Muscle of leg (tissue), 11 donors: ENCODE results near the gene RIC3. TPM values are rescaled to one million over a fixed set of nuclear protein-coding genes. Genes with fewer than 3 reads are reported as not detected.
A peak's percentile ranks its signal among the peaks of the same experiment; 100 is the strongest.
"Not testable (repeated sequence)": the region's sequence is repeated elsewhere in the genome, so short reads cannot be mapped to it uniquely, and the experiment has no call there.

Source experiments
- DNase-seq: peaks from one replicate; pipeline ENCODE4 v3.0.0; 2013
- H3K27ac ChIP-seq: one replicate; pipeline ENCODE4 v1.5.1; 2013; ENCODE audit warnings: mild to moderate bottlenecking, low read length, control low read depth
- H3K27me3 ChIP-seq: one replicate; pipeline ENCODE4 v1.6.1; 2013; ENCODE audit warnings: low read length; ENCODE audit not compliant: control insufficient read depth, insufficient read depth
- H3K36me3 ChIP-seq: one replicate; pipeline ENCODE4 v1.6.1; 2013; ENCODE audit warnings: low read length; ENCODE audit not compliant: control insufficient read depth, insufficient read depth
- H3K4me1 ChIP-seq: one replicate; pipeline ENCODE4 v1.6.1; 2013; ENCODE audit warnings: low read length; ENCODE audit not compliant: control insufficient read depth, insufficient read depth
- H3K4me3 ChIP-seq: one replicate; pipeline ENCODE4 v1.5.1; 2013; ENCODE audit warnings: low read length, control low read depth
- H3K9me3 ChIP-seq: replicated peaks from 2 replicates; pipeline ENCODE4 v1.6.1; 2013; ENCODE audit warnings: low read depth, low read length; ENCODE audit not compliant: control insufficient read depth
- WGBS: methylation state at CpG from one replicate; pipeline ENCODE4 v1.1.5; 2013; ENCODE audit warnings: missing lambda C conversion rate; ENCODE audit not compliant: insufficient coverage; 5-methylcytosine and 5-hydroxymethylcytosine counted together
- polyA plus RNA-seq, 8 donors: library from polyadenylated mRNA; unstranded; fragments of 120-200 nt; gene quantifications; one replicate each; pipeline versions ENCODE4 v1.2.1 to v1.2.3, GENCODE V29; 2013; ENCODE audit warnings: inconsistent platforms in 1 of 8, low replicate concordance in 1 of 8; ENCODE audit not compliant: insufficient read length in 8 of 8, insufficient read depth in 1 of 8
- total RNA-seq: library from RNA; stranded (reverse); fragments of 120-200 nt; gene quantifications from one replicate; pipeline ENCODE4 v1.2.4, GENCODE V29; 2013

Gene RIC3
- total and polyA plus RNA-seq, 9 donors: 0.18 to 1.7 (median 0.39) TPM

GRCh38 chr11:8192016-8192895 is 23.4 kb upstream of the RIC3 start:
- WGBS: 80% methylated on average over 17 of the region's 19 CpGs
- Histone ChIP-seq H3K9me3 (no peaks in the 10 kb centered on the region), H3K4me3 (no peak overlapping the region), H3K27ac (no peak overlapping the region), H3K36me3 (no peaks in the 10 kb centered on the region), H3K27me3 (peaks cover 4% of the 10 kb centered on the region), H3K4me1 (no peaks in the 10 kb centered on the region)
- DNase-seq: peak; percentile 75

DNA sequence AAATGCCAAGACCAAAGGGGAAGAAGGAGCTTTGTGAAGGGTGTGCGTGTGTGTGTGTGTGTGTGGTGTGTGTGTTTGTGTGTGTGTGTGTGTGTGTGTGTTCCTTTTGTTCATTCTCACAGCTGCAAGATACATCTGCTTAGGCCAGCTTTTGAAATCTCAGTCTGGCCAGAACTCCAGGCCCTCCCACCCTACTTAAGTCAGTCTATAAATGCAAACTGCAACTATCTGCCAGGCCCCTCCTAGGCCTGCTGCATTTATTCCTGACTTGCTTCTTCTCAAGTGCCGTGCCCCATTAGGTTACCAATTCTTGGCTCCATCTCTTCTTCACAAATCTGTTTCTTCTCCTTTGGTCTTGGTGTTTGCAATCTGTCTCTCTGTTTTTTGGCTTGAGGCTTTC is 21.6 kb upstream of the RIC3 start:
- peak; percentile 24 for DNase-seq
- H3K27me3 ChIP-seq: peaks cover 2% of the 10 kb centered on the region
- H3K36me3 ChIP-seq: no peaks in the 10 kb centered on the region
- H3K4me3 ChIP-seq: no peak overlapping the region
- no peaks in the 10 kb centered on the region for H3K4me1 ChIP-seq
- H3K9me3 ChIP-seq: no peaks in the 10 kb centered on the region
- 17% methylated on average over 1 of the region's 2 CpGs for WGBS
- H3K27ac ChIP-seq: no peak overlapping the region

DNA sequence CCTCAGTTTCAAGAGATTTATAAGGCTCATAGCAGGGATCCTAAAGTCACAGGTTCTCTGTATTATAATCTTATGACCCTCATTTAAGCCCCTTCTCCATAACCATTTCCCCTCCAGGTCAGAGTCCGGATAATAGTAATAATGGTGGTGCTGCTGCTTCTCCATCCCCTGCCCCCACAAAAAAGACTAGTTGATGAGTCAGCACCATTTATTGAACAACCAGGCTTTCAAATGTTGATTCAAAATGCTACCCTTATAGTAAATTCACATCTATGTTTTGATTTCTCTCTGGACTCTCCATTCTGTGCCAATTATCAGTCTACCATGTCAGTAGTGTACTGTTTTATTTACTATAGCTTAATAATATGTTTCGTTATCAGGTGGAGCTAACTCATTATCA is 17.6 kb upstream of the RIC3 start:
- no peaks in the 10 kb centered on the region for H3K27me3 ChIP-seq
- no peak overlapping the region for H3K27ac ChIP-seq
- DNase-seq: no peak
- no peak overlapping the region for H3K4me3 ChIP-seq
- no peaks in the 10 kb centered on the region for H3K36me3 ChIP-seq
- no peaks in the 10 kb centered on the region for H3K4me1 ChIP-seq
- no CpG with 5 or more reads among the region's 2 CpGs for WGBS
- H3K9me3 ChIP-seq: no peaks in the 10 kb centered on the region

DNA sequence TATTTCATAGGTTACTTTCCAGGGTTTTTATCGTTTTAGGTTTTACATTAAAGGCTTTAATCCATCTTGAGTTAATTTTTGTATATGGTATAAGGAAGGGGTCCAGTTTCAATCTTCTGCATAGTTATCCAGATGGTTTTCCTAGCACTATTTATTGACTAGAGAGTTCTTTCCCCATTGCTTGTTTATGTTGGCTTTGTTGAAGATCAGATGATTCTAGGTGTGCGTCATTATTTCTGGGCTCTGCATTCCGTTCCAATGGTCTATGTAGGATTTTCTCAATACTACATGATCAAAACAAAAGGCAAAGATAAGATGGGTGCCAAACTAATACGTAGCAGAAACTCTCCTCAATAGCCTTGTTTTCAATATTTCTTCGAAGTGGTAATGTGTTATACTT is 14.3 kb upstream of the RIC3 start:
- no peaks in the 10 kb centered on the region for H3K9me3 ChIP-seq
- H3K4me1 ChIP-seq: no peaks in the 10 kb centered on the region
- WGBS: no CpG with 5 or more reads among the region's 5 CpGs
- no peak overlapping the region for H3K4me3 ChIP-seq
- peaks cover 6% of the 10 kb centered on the region for H3K27me3 ChIP-seq
- DNase-seq: no peak
- H3K36me3 ChIP-seq: no peaks in the 10 kb centered on the region
- H3K27ac ChIP-seq: no peak overlapping the region

DNA sequence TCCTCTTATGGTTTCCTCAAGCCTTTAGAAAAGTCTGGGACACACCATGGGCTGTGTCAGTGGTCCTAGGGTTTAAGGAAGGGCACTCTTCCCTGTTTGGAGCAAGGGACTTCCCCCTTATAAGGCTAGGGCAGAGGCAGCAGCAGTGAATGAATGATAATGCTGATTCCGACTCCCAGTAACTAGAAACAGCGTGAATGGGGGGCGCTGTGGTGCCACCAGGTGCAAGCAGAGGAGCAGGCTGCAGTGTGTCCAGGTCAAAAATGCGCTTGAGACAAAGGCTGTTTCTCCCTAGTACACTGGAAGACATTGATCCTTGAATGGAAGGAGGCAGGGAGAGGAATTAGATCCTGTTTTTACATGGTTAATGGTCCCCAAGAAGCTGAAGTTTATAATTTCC is 11.6 kb upstream of the RIC3 start:
- H3K4me3 ChIP-seq: no peak overlapping the region
- no peak overlapping the region for H3K27ac ChIP-seq
- WGBS: 49% methylated on average over 4 of the region's 4 CpGs
- H3K4me1 ChIP-seq: no peaks in the 10 kb centered on the region
- H3K9me3 ChIP-seq: no peaks in the 10 kb centered on the region
- no peak for DNase-seq
- H3K36me3 ChIP-seq: no peaks in the 10 kb centered on the region
- peaks cover 6% of the 10 kb centered on the region for H3K27me3 ChIP-seq

DNA sequence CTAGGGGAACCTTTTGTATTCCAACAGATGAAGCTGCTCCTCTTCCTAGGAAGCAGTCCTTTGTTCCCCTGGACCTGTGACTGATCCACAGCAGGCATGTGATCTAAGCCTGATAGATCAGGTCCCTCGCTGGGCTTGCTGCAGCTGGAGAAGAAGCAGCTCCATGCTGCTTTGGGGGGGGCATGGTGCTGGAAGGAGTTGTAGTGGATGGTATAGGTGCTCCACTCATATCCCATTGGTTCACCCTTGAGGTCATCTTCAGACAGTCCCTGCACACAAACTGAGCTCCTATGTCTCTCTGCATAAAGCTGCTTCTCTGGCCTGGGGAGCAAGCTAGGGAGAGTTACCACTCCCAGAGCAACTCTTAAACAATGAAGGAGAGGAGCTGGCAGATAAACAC is 9.5 kb upstream of the RIC3 start:
- Histone ChIP-seq H3K9me3 (no peaks in the 10 kb centered on the region), H3K36me3 (no peaks in the 10 kb centered on the region), H3K27me3 (peaks cover 6% of the 10 kb centered on the region), H3K4me1 (no peaks in the 10 kb centered on the region), H3K27ac (no peak overlapping the region), H3K4me3 (no peak overlapping the region)
- no CpG with 5 or more reads among the region's 1 CpG for WGBS
- DNase-seq: no peak

- no peak overlapping the region for H3K4me3 ChIP-seq
- peaks cover 6% of the 10 kb centered on the region for H3K27me3 ChIP-seq
- no peaks in the 10 kb centered on the region for H3K4me1 ChIP-seq
- whole genome bisulfite sequencing: 62% methylated on average over 2 of the region's 5 CpGs
- no peak for DNase-seq
- H3K36me3 ChIP-seq: no peaks in the 10 kb centered on the region
- H3K27ac ChIP-seq: no peak overlapping the region
- no peaks in the 10 kb centered on the region for H3K9me3 ChIP-seq
Measured at GRCh38 chr11:8177136-8177535, 8.3 kb upstream of the RIC3 start.

GRCh38 chr11:8167796-8168195 is 1.0 kb downstream of the RIC3 start:
- no peak overlapping the region for H3K4me3 ChIP-seq
- peaks cover 29% of the 10 kb centered on the region for H3K27me3 ChIP-seq
- H3K36me3 ChIP-seq: no peaks in the 10 kb centered on the region
- no peak overlapping the region for H3K27ac ChIP-seq
- no peaks in the 10 kb centered on the region for H3K9me3 ChIP-seq
- peak; percentile 27 for DNase-seq
- no CpG with 5 or more reads among the region's 4 CpGs for WGBS
- H3K4me1 ChIP-seq: no peaks in the 10 kb centered on the region

DNA sequence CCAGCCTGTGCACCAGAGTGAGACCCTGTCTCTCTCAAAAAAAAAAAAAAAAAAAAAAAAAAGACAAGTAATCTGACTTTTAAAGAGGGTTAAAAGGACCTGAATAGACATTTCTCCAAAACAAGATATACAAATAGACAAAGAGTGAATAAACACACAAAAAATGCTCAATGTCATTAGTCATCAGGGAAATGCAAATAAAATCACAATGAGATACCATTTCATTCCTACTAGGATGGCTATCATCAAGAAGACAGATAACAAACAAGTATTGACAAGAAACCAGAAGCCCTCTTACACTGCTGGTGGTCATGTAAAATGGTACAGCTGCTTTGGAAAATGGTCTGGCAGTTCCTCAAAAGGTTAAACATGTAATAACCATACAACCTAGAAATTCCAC is 4.1 kb downstream of the RIC3 start:
- no peaks in the 10 kb centered on the region for H3K4me1 ChIP-seq
- H3K27ac ChIP-seq: no peak overlapping the region
- no peak for DNase-seq
- H3K9me3 ChIP-seq: no peaks in the 10 kb centered on the region
- no peak overlapping the region for H3K4me3 ChIP-seq
- no peaks in the 10 kb centered on the region for H3K36me3 ChIP-seq
- H3K27me3 ChIP-seq: peaks cover 22% of the 10 kb centered on the region

- 75% methylated on average over 3 of the region's 13 CpGs for WGBS
- H3K27me3 ChIP-seq, H3K9me3 ChIP-seq, H3K27ac ChIP-seq, H3K4me3 ChIP-seq, H3K4me1 ChIP-seq, DNase-seq, H3K36me3 ChIP-seq: not testable (repeated sequence)
Measured at GRCh38 chr11:8161627-8162304, 7.1 kb downstream of the RIC3 start.
